Mesenchymal stem cell (in vitro differentiated cells and primary cell): ENCODE measurements around the gene PTPN1.

Experiments used
- DNase-seq: peaks from one replicate; pipeline ENCODE4 v3.0.0-alpha.2; 2013
- H2AFZ ChIP-seq: one replicate; pipeline ENCODE4 v1.6.1; 2013; ENCODE audit warnings: low read depth, mild to moderate bottlenecking, control low read depth, inconsistent platforms, low read length, moderate library complexity
- H2AK5ac ChIP-seq: 2 replicates; pipeline ENCODE4 v1.6.1; 2013; ENCODE audit warnings: low read length, moderate library complexity, mild to moderate bottlenecking, inconsistent platforms; ENCODE audit not compliant: severe bottlenecking
- H2BK120ac ChIP-seq: one replicate; pipeline ENCODE4 v1.6.1; 2013; ENCODE audit warnings: low read depth, mild to moderate bottlenecking, inconsistent platforms, low read length, moderate library complexity
- H2BK12ac ChIP-seq, 2 experiments: one replicate each; pipeline ENCODE4 v1.6.1; 2013; ENCODE audit warnings: inconsistent platforms in 2 of 2, low read length in 2 of 2, mild to moderate bottlenecking in 2 of 2, moderate library complexity in 2 of 2, control low read depth in 1 of 2
- H2BK15ac ChIP-seq: one replicate; pipeline ENCODE4 v1.6.1; 2013; ENCODE audit warnings: mild to moderate bottlenecking, low read depth, inconsistent platforms; ENCODE audit not compliant: poor library complexity, severe bottlenecking
- H2BK5ac ChIP-seq: 2 replicates; pipeline ENCODE4 v1.6.1; 2013; ENCODE audit warnings: low read depth, mild to moderate bottlenecking, low read length, control low read depth, inconsistent platforms; ENCODE audit not compliant: poor library complexity, severe bottlenecking
- H3K14ac ChIP-seq, 2 experiments: one replicate each; pipeline ENCODE4 v1.6.1; 2013; ENCODE audit warnings: inconsistent platforms in 2 of 2, low read length in 2 of 2, control low read depth in 1 of 2, mild to moderate bottlenecking in 1 of 2, moderate library complexity in 1 of 2
- H3K18ac ChIP-seq, 2 experiments: one replicate each; pipeline ENCODE4 v1.6.1; 2013; ENCODE audit warnings: inconsistent platforms in 2 of 2, low read length in 2 of 2, control low read depth in 1 of 2, low read depth in 1 of 2, mild to moderate bottlenecking in 1 of 2
- H3K23ac ChIP-seq, 2 experiments: one replicate each; pipeline ENCODE4 v1.6.1; 2013; ENCODE audit warnings: inconsistent platforms in 2 of 2, low read length in 2 of 2, mild to moderate bottlenecking in 2 of 2, moderate library complexity in 2 of 2, control low read depth in 1 of 2
- H3K27ac ChIP-seq: 2 replicates; pipeline ENCODE4 v1.5.1; 2013; ENCODE audit warnings: mild to moderate bottlenecking, moderate library complexity, low read length, control low read depth, inconsistent platforms; ENCODE audit not compliant: poor library complexity, severe bottlenecking
- H3K27me3 ChIP-seq, 2 experiments: 2 replicates each; pipeline versions ENCODE4 v1.6.1 to v1.7.0; 2013; ENCODE audit warnings: low read length in 2 of 2, mild to moderate bottlenecking in 2 of 2, moderate library complexity in 2 of 2, control low read depth in 1 of 2, inconsistent platforms in 1 of 2; ENCODE audit not compliant: control insufficient read depth in 1 of 2, insufficient read depth in 1 of 2
- H3K36me3 ChIP-seq, 2 experiments: 2 replicates each; pipeline versions ENCODE4 v1.6.1 to v1.7.0; 2013; ENCODE audit warnings: low read length in 2 of 2, control low read depth in 1 of 2, inconsistent platforms in 1 of 2, low read depth in 1 of 2, mild to moderate bottlenecking in 1 of 2; ENCODE audit not compliant: insufficient read depth in 2 of 2, control insufficient read depth in 1 of 2
- H3K4ac ChIP-seq, 2 experiments: one replicate each; pipeline ENCODE4 v1.6.1; 2013; ENCODE audit warnings: inconsistent platforms in 2 of 2, low read length in 2 of 2, mild to moderate bottlenecking in 2 of 2, moderate library complexity in 2 of 2, control low read depth in 1 of 2, low read depth in 1 of 2
- H3K4me1 ChIP-seq: 2 replicates; pipeline ENCODE4 v1.6.1; 2013; ENCODE audit warnings: low read depth, low read length, control low read depth; ENCODE audit not compliant: control insufficient read depth, insufficient read depth
- H3K4me2 ChIP-seq: 2 replicates; pipeline ENCODE4 v1.6.1; 2013; ENCODE audit warnings: low read length, mild to moderate bottlenecking, inconsistent platforms; ENCODE audit not compliant: poor library complexity, severe bottlenecking
- H3K4me3 ChIP-seq, 2 experiments: 2 replicates each; pipeline versions ENCODE4 v1.5.1 to v1.7.0; 2013; ENCODE audit warnings: low read length in 2 of 2, mild to moderate bottlenecking in 2 of 2, control low read depth in 1 of 2, low read depth in 1 of 2; ENCODE audit not compliant: insufficient read depth in 1 of 2
- H3K79me1 ChIP-seq: replicated peaks from 2 replicates; pipeline ENCODE4 v1.6.1; 2013; ENCODE audit warnings: mild to moderate bottlenecking, control low read depth, low read length, inconsistent platforms; ENCODE audit not compliant: poor library complexity, severe bottlenecking
- H3K9ac ChIP-seq: 2 replicates; pipeline ENCODE4 v1.7.0; 2013; ENCODE audit warnings: mild to moderate bottlenecking, low read length, moderate library complexity
- H3K9me3 ChIP-seq: 2 replicates; pipeline ENCODE4 v1.7.0; 2013; ENCODE audit warnings: mild to moderate bottlenecking, low read length; ENCODE audit not compliant: control insufficient read depth
- H4K8ac ChIP-seq: one replicate; pipeline ENCODE4 v1.6.1; 2013; ENCODE audit warnings: inconsistent platforms, mild to moderate bottlenecking, low read length, moderate library complexity
- H4K91ac ChIP-seq: one replicate; pipeline ENCODE4 v1.6.1; 2013; ENCODE audit warnings: mild to moderate bottlenecking, low read length, inconsistent platforms
- WGBS: methylation state at CpG from one replicate; pipeline ENCODE4 v1.1.7; 2013; ENCODE audit warnings: mixed read lengths; 5-methylcytosine and 5-hydroxymethylcytosine counted together

PTPN1 gene

GRCh38 chr20:50580016-50580747 lies 70.0 kb downstream of the PTPN1 start:
- Histone ChIP-seq H3K79me1 (peaks cover 39% of the 10 kb centered on the region), H3K36me3 (peaks cover 80 to 94% of the 10 kb centered on the region in 2 experiments), H3K9ac (no peak overlapping the region), H3K9me3 (no peaks in the 10 kb centered on the region), H3K14ac (no peak overlapping the region), H3K4ac (peak overlapping the region in 1 of 2 experiments; percentile 9), H3K4me2 (no peak overlapping the region), H3K27ac (peak overlapping the region; percentile 6), H2AK5ac (no peak overlapping the region), H3K4me3 (no peak overlapping the region), H3K23ac (no peak overlapping the region), H2BK5ac (no peak overlapping the region), H2BK15ac (no peak overlapping the region), H4K8ac (peak overlapping the region; percentile 72), H4K91ac (peak overlapping the region; percentile 52), H3K18ac (no peak overlapping the region), H3K27me3 (no peaks in the 10 kb centered on the region), H2AFZ (no peak overlapping the region), H2BK12ac (no peak overlapping the region), H3K4me1 (peaks cover 17% of the 10 kb centered on the region), H2BK120ac (no peak overlapping the region)
- WGBS, result 67% methylated on average over 17 of the region's 17 CpGs
- peak; percentile 73 for DNase-seq

GRCh38 chr20:50580842-50581544 lies 70.8 kb downstream of the PTPN1 start:
- no peak overlapping the region for H3K4me3 ChIP-seq
- no peaks in the 10 kb centered on the region for H3K27me3 ChIP-seq
- H3K36me3 ChIP-seq, result peaks cover 80 to 94% of the 10 kb centered on the region in 2 experiments
- no peak overlapping the region for H3K23ac ChIP-seq
- no peaks in the 10 kb centered on the region for H3K9me3 ChIP-seq
- H2AFZ ChIP-seq, result no peak overlapping the region
- peaks cover 39% of the 10 kb centered on the region for H3K79me1 ChIP-seq
- WGBS, result 93% methylated on average over 21 of the region's 21 CpGs
- H3K14ac ChIP-seq, result no peak overlapping the region
- H4K8ac ChIP-seq, result peak overlapping the region; percentile 7
- no peak overlapping the region for H3K4me2 ChIP-seq
- H3K4ac ChIP-seq, result no peak overlapping the region
- H3K27ac ChIP-seq, result no peak overlapping the region
- no peak overlapping the region for H2BK12ac ChIP-seq
- H3K4me1 ChIP-seq, result peaks cover 15% of the 10 kb centered on the region
- no peak overlapping the region for H2BK15ac ChIP-seq
- no peak for DNase-seq
- H2AK5ac ChIP-seq, result no peak overlapping the region
- H4K91ac ChIP-seq, result no peak overlapping the region
- no peak overlapping the region for H2BK120ac ChIP-seq
- H2BK5ac ChIP-seq, result no peak overlapping the region
- H3K9ac ChIP-seq, result no peak overlapping the region
- no peak overlapping the region for H3K18ac ChIP-seq

GRCh38 chr20:50582092-50582491 lies 71.9 kb downstream of the PTPN1 start:
- Histone ChIP-seq H3K23ac (no peak overlapping the region), H4K91ac (no peak overlapping the region), H3K4ac (no peak overlapping the region), H3K9me3 (no peaks in the 10 kb centered on the region), H2BK5ac (no peak overlapping the region), H3K18ac (no peak overlapping the region), H3K9ac (peak overlapping the region; percentile 22), H3K36me3 (peaks cover 83 to 97% of the 10 kb centered on the region in 2 experiments), H2AFZ (no peak overlapping the region), H2BK12ac (no peak overlapping the region), H2BK120ac (no peak overlapping the region), H3K4me2 (no peak overlapping the region), H3K79me1 (peaks cover 38% of the 10 kb centered on the region), H3K4me1 (peaks cover 14% of the 10 kb centered on the region), H4K8ac (no peak overlapping the region), H2BK15ac (no peak overlapping the region), H3K4me3 (no peak overlapping the region), H3K27me3 (no peaks in the 10 kb centered on the region), H3K14ac (no peak overlapping the region), H2AK5ac (no peak overlapping the region), H3K27ac (no peak overlapping the region)
- WGBS, result 86% methylated on average over 6 of the region's 6 CpGs
- no peak for DNase-seq

- no peak overlapping the region for H3K18ac ChIP-seq
- no peak overlapping the region for H2BK120ac ChIP-seq
- H4K8ac ChIP-seq, result no peak overlapping the region
- H3K4ac ChIP-seq, result no peak overlapping the region
- no peak overlapping the region for H3K4me3 ChIP-seq
- H2BK5ac ChIP-seq, result no peak overlapping the region
- H3K27ac ChIP-seq, result no peak overlapping the region
- H2BK12ac ChIP-seq, result no peak overlapping the region
- H3K9ac ChIP-seq, result peak overlapping the region; percentile 42
- H2AK5ac ChIP-seq, result no peak overlapping the region
- H3K36me3 ChIP-seq, result peaks cover 83 to 97% of the 10 kb centered on the region in 2 experiments
- WGBS, result 96% methylated on average over 19 of the region's 26 CpGs
- H3K14ac ChIP-seq, result no peak overlapping the region
- peaks cover 41% of the 10 kb centered on the region for H3K79me1 ChIP-seq
- no peak for DNase-seq
- no peaks in the 10 kb centered on the region for H3K9me3 ChIP-seq
- H3K4me2 ChIP-seq, result no peak overlapping the region
- no peak overlapping the region for H4K91ac ChIP-seq
- H3K27me3 ChIP-seq, result no peaks in the 10 kb centered on the region
- no peak overlapping the region for H3K23ac ChIP-seq
- no peak overlapping the region for H2AFZ ChIP-seq
- no peak overlapping the region for H2BK15ac ChIP-seq
- peaks cover 8% of the 10 kb centered on the region for H3K4me1 ChIP-seq
Measured at GRCh38 chr20:50582591-50583234, 72.5 kb downstream of the PTPN1 start.
